ENCODE results near the gene PPME1.

- no peak for TF ChIP-seq CTCF (IDR thresholded peaks at IDR 0.05)
- TF ChIP-seq POLR2A (IDR thresholded peaks at IDR 0.05) = no peak
Observed at GRCh38 chr11:74182635-74183034, 11.5 kb downstream of the PPME1 start.
